MM.1S (cell line): ENCODE data around the gene SLC6A12.

Experiments
- CTCF ChIP-seq: fragments of 300-600 bp; sonication (generic); IDR thresholded peaks from 2 replicates; pipeline ENCODE4 v1.5.1; 2016; ENCODE audit warnings: antibody characterized with exemption, low read length, mixed read lengths
- EZH2 ChIP-seq: fragments of 300-600 bp; sonication (generic); optimal IDR thresholded peaks from 2 replicates; pipeline ENCODE3; 2017; ENCODE audit warnings: low read depth, mild to moderate bottlenecking, antibody characterized with exemption, low read length, mixed read lengths

DNA sequence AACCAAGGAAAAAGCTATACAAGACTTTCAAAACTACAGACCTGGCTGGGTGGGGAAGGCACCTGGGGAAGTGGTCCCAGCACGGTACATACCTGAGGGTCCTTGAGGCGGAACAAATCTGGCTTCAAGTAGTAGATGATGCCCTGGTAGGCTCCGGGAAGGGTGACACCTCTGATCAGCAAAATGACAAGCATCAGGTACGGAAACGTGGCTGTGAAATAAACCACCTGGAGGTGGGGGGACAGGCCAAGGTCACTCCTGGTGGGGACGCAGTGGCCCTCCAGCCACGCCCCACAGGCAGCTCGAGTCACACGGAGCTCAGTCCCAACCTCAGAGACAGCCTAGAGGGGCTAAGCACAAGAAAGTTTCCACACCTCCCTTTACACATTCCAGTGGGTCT, 15.3 kb downstream of the SLC6A12 start:
- no peak for TF ChIP-seq CTCF
- no peak for TF ChIP-seq EZH2
